Astrocyte (in vitro differentiated cells and primary cell): ENCODE measurements around the gene ACTR3C.

Experiments
- CTCF ChIP-seq: IDR thresholded peaks from 2 replicates; pipeline ENCODE4 v1.5.1; 2011; ENCODE audit warnings: low read depth, mild to moderate bottlenecking, inconsistent platforms, low read length, moderate library complexity; ENCODE audit not compliant: insufficient read depth
- EZH2 ChIP-seq: IDR thresholded peaks from 2 replicates; pipeline ENCODE4 v1.6.1; 2012; ENCODE audit warnings: mild to moderate bottlenecking, low read length, inconsistent platforms; ENCODE audit not compliant: insufficient read depth

GRCh38 chr7:150357270-150357669 is 33.9 kb upstream of the ACTR3C start:
- TF ChIP-seq CTCF, result no peak
- TF ChIP-seq EZH2, result no peak
